ENCODE results near the gene GNAO1. TPM values are rescaled to one million over a fixed set of nuclear protein-coding genes. Genes with fewer than 3 reads are reported as not detected.

GNAO1 gene
- polyA plus RNA-seq, 1 donor (not counting 4 experiments of a cell fraction or from before 2014, with no cell fraction given), result 0.13 TPM

- Histone ChIP-seq H3K27ac (ENCODE audit: control insufficient read depth, insufficient read depth, low read length) (no peak overlapping the region), H3K27me3 (ENCODE audit: control insufficient read depth, extremely low read depth, insufficient read depth, low read length) (no peaks in the 10 kb centered on the region), H3K36me3 (ENCODE audit: control insufficient read depth in 2 of 2, extremely low read depth in 1 of 2, insufficient read depth in 2 of 2, low read length in 2 of 2) (no peaks in the 10 kb centered on the region), H4K20me1 (ENCODE audit: control insufficient read depth, extremely low read depth, insufficient read depth, low read length) (no peaks in the 10 kb centered on the region), H3K4me2 (ENCODE audit: control insufficient read depth, extremely low read depth, insufficient read depth, low read depth, low read length) (no peak overlapping the region), H3K4me3 (ENCODE audit: control insufficient read depth in 2 of 3, extremely low read depth in 1 of 3, insufficient read depth in 2 of 3, low read depth in 1 of 3, low read length in 3 of 3) (no peak overlapping the region), H3K79me2 (ENCODE audit: control insufficient read depth, insufficient read depth, low read length) (no peaks in the 10 kb centered on the region), H3K9me1 (ENCODE audit: control insufficient read depth, extremely low read depth, insufficient read depth, low read length) (no peaks in the 10 kb centered on the region), H2AFZ (ENCODE audit: control insufficient read depth, low read length) (no peak overlapping the region), H3K9ac (ENCODE audit: control insufficient read depth, extremely low read depth, insufficient read depth, low read length) (no peak overlapping the region), H3K9me3 (ENCODE audit: control insufficient read depth, low read depth, low read length) (no peaks in the 10 kb centered on the region), H3K4me1 (ENCODE audit: control insufficient read depth, extremely low read depth, insufficient read depth, low read length) (peaks cover 6% of the 10 kb centered on the region)
- FAIRE-seq (no peak), DNase-seq (ENCODE audit: low read depth, low spot score) (no peak)
- dilution Hi-C loops (cut with MboI; ENCODE audit: extremely low pct_ligation_motif_present, low sequenced_read_pairs), result no loop called here
- no peak for TF ChIP-seq CTCF (optimal IDR thresholded peaks at IDR 0.05 in 1 of 3, IDR thresholded peaks at IDR 0.05 in 1 of 3, conservative IDR thresholded peaks at IDR 0.05 in 1 of 3; ENCODE audit: extremely low read depth in 1 of 3, insufficient read depth in 2 of 3, low read length in 3 of 3)
- TF ChIP-seq EZH2 (IDR thresholded peaks at IDR 0.05; ENCODE audit: low read length), result no peak
Measured at GRCh38 chr16:56259425-56259779, 68.1 kb downstream of the GNAO1 start.

GRCh38 chr16:56260378-56261160, 69.3 kb downstream of the GNAO1 start:
- H3K27ac ChIP-seq (ENCODE audit: control insufficient read depth, insufficient read depth, low read length), result no peak overlapping the region
- H3K4me2 ChIP-seq (ENCODE audit: control insufficient read depth, extremely low read depth, insufficient read depth, low read depth, low read length), result no peak overlapping the region
- H3K4me3 ChIP-seq (ENCODE audit: control insufficient read depth in 2 of 3, extremely low read depth in 1 of 3, insufficient read depth in 2 of 3, low read depth in 1 of 3, low read length in 3 of 3), result no peak overlapping the region
- H3K36me3 ChIP-seq (ENCODE audit: control insufficient read depth in 2 of 2, extremely low read depth in 1 of 2, insufficient read depth in 2 of 2, low read length in 2 of 2), result no peaks in the 10 kb centered on the region
- DNase-seq (ENCODE audit: low read depth, low spot score), result no peak
- dilution Hi-C loops (cut with MboI; ENCODE audit: extremely low pct_ligation_motif_present, low sequenced_read_pairs), result no loop called here
- no peaks in the 10 kb centered on the region for H3K27me3 ChIP-seq (ENCODE audit: control insufficient read depth, extremely low read depth, insufficient read depth, low read length)
- H3K9ac ChIP-seq (ENCODE audit: control insufficient read depth, extremely low read depth, insufficient read depth, low read length), result no peak overlapping the region
- peaks cover 6% of the 10 kb centered on the region for H3K4me1 ChIP-seq (ENCODE audit: control insufficient read depth, extremely low read depth, insufficient read depth, low read length)
- no peaks in the 10 kb centered on the region for H3K9me3 ChIP-seq (ENCODE audit: control insufficient read depth, low read depth, low read length)
- H4K20me1 ChIP-seq (ENCODE audit: control insufficient read depth, extremely low read depth, insufficient read depth, low read length), result no peaks in the 10 kb centered on the region
- no peaks in the 10 kb centered on the region for H3K79me2 ChIP-seq (ENCODE audit: control insufficient read depth, insufficient read depth, low read length)
- H3K9me1 ChIP-seq (ENCODE audit: control insufficient read depth, extremely low read depth, insufficient read depth, low read length), result no peaks in the 10 kb centered on the region
- H2AFZ ChIP-seq (ENCODE audit: control insufficient read depth, low read length), result no peak overlapping the region
- no peak for FAIRE-seq
- no peak for TF ChIP-seq EZH2 (IDR thresholded peaks at IDR 0.05; ENCODE audit: low read length)
- TF ChIP-seq CTCF (optimal IDR thresholded peaks at IDR 0.05 in 1 of 3, IDR thresholded peaks at IDR 0.05 in 1 of 3, conservative IDR thresholded peaks at IDR 0.05 in 1 of 3; ENCODE audit: extremely low read depth in 1 of 3, insufficient read depth in 2 of 3, low read length in 3 of 3), result no peak

Measured in keratinocyte (primary cell).